HepG2 (cell line): ENCODE data around the gene SMDT1. TPM values are rescaled to one million over a fixed set of nuclear protein-coding genes. Genes with fewer than 3 reads are reported as not detected.
A peak's percentile ranks its signal among the peaks of the same experiment; 100 is the strongest.

Experiments used
- ATF4 ChIP-seq, 2 experiments: fragments of 450-650 bp in 1 of 2; sonication (generic) in 1 of 2; formaldehyde crosslinking; IDR thresholded peaks; 2 replicates each; pipeline versions ENCODE4 v1.5.0 to v1.8.0; 2020 to 2022; ENCODE audit warnings: mild to moderate bottlenecking in 1 of 2, missing genetic modification reagents in 1 of 2
- EEA1 ChIP-seq: sonication (generic); formaldehyde crosslinking; IDR thresholded peaks from 2 replicates; pipeline ENCODE4 v1.5.1; 2020; ENCODE audit warnings: mild to moderate bottlenecking, missing genetic modification reagents, borderline replicate concordance
- HNF4A ChIP-seq: sonication (generic); formaldehyde crosslinking; IDR thresholded peaks from 2 replicates; pipeline ENCODE4 v1.4.0; 2020; ENCODE audit warnings: missing genetic modification reagents
- JUN ChIP-seq: sonication (generic); formaldehyde crosslinking; IDR thresholded peaks from 2 replicates; pipeline ENCODE4 v1.4.0; 2020; ENCODE audit warnings: mild to moderate bottlenecking, missing genetic modification reagents
- KAT2B ChIP-seq: fragments of 150-350 bp; IDR thresholded peaks from 2 replicates; pipeline ENCODE4 v1.6.1; 2014; ENCODE audit warnings: low read depth, low read length, borderline replicate concordance
- KMT2A ChIP-seq: sonication (generic); formaldehyde crosslinking; IDR thresholded peaks from 2 replicates; pipeline ENCODE4 v1.4.0; 2020; ENCODE audit warnings: missing genetic modification reagents
- NKX3-1 ChIP-seq: sonication (generic); formaldehyde crosslinking; IDR thresholded peaks from 2 replicates; pipeline ENCODE4 v1.5.0; 2020; ENCODE audit warnings: missing genetic modification reagents
- NONO ChIP-seq, 2 experiments: fragments of 450-650 bp in 1 of 2; sonication (generic) in 1 of 2; formaldehyde crosslinking in 1 of 2; IDR thresholded peaks in 1 of 2; conservative IDR thresholded peaks in 1 of 2; 2 replicates each; pipeline versions ENCODE4 v1.6.1 to v1.8.0; 2017 to 2022; ENCODE audit warnings: mild to moderate bottlenecking in 1 of 2, missing genetic modification reagents in 1 of 2, moderate library complexity in 1 of 2
- NR2F1 ChIP-seq, 2 experiments: fragments of 450-650 bp in 1 of 2; formaldehyde crosslinking in 1 of 2; IDR thresholded peaks; 2 replicates each; pipeline versions ENCODE4 v1.5.0 to v1.6.1; 2016 to 2020; ENCODE audit warnings: mild to moderate bottlenecking in 1 of 2, missing compliant biosample characterization in 1 of 2, missing genetic modification reagents in 1 of 2, moderate library complexity in 1 of 2
- REPIN1 ChIP-seq: sonication (generic); formaldehyde crosslinking; IDR thresholded peaks from 2 replicates; pipeline ENCODE4 v1.8.0; 2022; ENCODE audit warnings: missing genetic modification reagents, low read depth, mild to moderate bottlenecking, borderline replicate concordance
- REXO4 ChIP-seq: sonication (generic); formaldehyde crosslinking; IDR thresholded peaks from 2 replicates; pipeline ENCODE4 v1.8.0; 2022; ENCODE audit warnings: missing genetic modification reagents, mild to moderate bottlenecking, borderline replicate concordance
- ZMYM3 ChIP-seq: sonication (generic); formaldehyde crosslinking; IDR thresholded peaks from 2 replicates; pipeline ENCODE4 v1.5.1; 2020; ENCODE audit warnings: mild to moderate bottlenecking, missing genetic modification reagents
- ZNF296 ChIP-seq: sonication (generic); formaldehyde crosslinking; conservative IDR thresholded peaks from 2 replicates; pipeline ENCODE4 v1.5.0; 2020; ENCODE audit warnings: mild to moderate bottlenecking, missing genetic modification reagents
- ZNF30 ChIP-seq: sonication (generic); formaldehyde crosslinking; IDR thresholded peaks from 2 replicates; pipeline ENCODE4 v1.5.0; 2020; ENCODE audit warnings: mild to moderate bottlenecking, missing genetic modification reagents
- ZNF326 ChIP-seq: sonication (generic); formaldehyde crosslinking; IDR thresholded peaks from 2 replicates; pipeline ENCODE4 v1.4.0; 2020; ENCODE audit warnings: missing genetic modification reagents, borderline replicate concordance
- ZNF496 ChIP-seq: sonication (generic); formaldehyde crosslinking; IDR thresholded peaks from 2 replicates; pipeline ENCODE4 v1.8.1; 2023; ENCODE audit warnings: mild to moderate bottlenecking, moderate library complexity, missing genetic modification reagents; ENCODE audit not compliant: insufficient replicate concordance
- ZNF564 ChIP-seq: sonication (generic); formaldehyde crosslinking; IDR thresholded peaks from 2 replicates; pipeline ENCODE4 v1.8.1; 2023; ENCODE audit warnings: mild to moderate bottlenecking, missing genetic modification reagents
- ZNF614 ChIP-seq: IDR thresholded peaks from 2 replicates; pipeline ENCODE4 v1.6.1; 2018; ENCODE audit warnings: missing biosample characterization, missing genetic modification reagents, inconsistent platforms, borderline replicate concordance
- ZNF644 ChIP-seq: IDR thresholded peaks from 2 replicates; pipeline ENCODE4 v1.6.1; 2016; ENCODE audit warnings: low read depth
- ZNF768 ChIP-seq: sonication (generic); formaldehyde crosslinking; IDR thresholded peaks from 2 replicates; pipeline ENCODE4 v1.4.0; 2020; ENCODE audit warnings: missing genetic modification reagents
- ZNF776 ChIP-seq: sonication (generic); formaldehyde crosslinking; IDR thresholded peaks from 2 replicates; pipeline ENCODE4 v1.4.0; 2020; ENCODE audit warnings: mild to moderate bottlenecking, missing genetic modification reagents
- polyA plus RNA-seq, 8 experiments: library from polyadenylated mRNA; depleted of rRNA in 3 of 8; stranded (reverse) in 7 of 8; unstranded in 1 of 8; fragments of >200 nt; fragmentation: Illumina TruSeq in 4 of 8; extraction: Trizol in 4 of 8; gene quantifications; 2 replicates each; pipeline versions ENCODE4 v1.2.1 to v1.2.3, GENCODE V29; 2011 to 2016; ENCODE audit warnings: low read depth in 4 of 8, missing spikeins in 1 of 8, mixed read lengths in 1 of 8; ENCODE audit not compliant: insufficient read depth in 1 of 8
- total RNA-seq, 5 experiments: library from RNA; depleted of rRNA; stranded (reverse); fragments of >200 nt; fragmentation: Illumina TruSeq; extraction: Trizol; gene quantifications; 2 replicates each; pipeline ENCODE4 v1.2.3, GENCODE V29; 2016; ENCODE audit warnings: low read depth in 1 of 5
- TF ChIP-seq, protein P1 (sequence below): sonication (generic); formaldehyde crosslinking; conservative IDR thresholded peaks from 2 replicates; pipeline ENCODE4 v1.8.1; 2023; ENCODE audit warnings: missing genetic modification reagents
- TF ChIP-seq, protein P2 (sequence below): sonication (generic); formaldehyde crosslinking; IDR thresholded peaks from 2 replicates; pipeline ENCODE4 v1.4.0; 2020; ENCODE audit warnings: missing genetic modification reagents

Gene SMDT1
- total and polyA plus RNA-seq, 2 of the 13 experiments (the other 11 are each of a cell fraction or from before 2014, with no cell fraction given), result 8.3 to 26.6 TPM

GRCh38 chr22:42069801-42070516 lies 9.5 kb upstream of the SMDT1 start (continued):
- TF ChIP-seq NR2F1 (CRISPR knock-in tag; IDR thresholded peaks at IDR 0.05) (no peak), ZNF326 (CRISPR knock-in tag) (no peak), ZNF564 (no peak), ZMYM3 (CRISPR knock-in tag) (0 out of 2 replicates have a peak, but pooled peaks have one; percentile 3), KMT2A (CRISPR knock-in tag) (no peak), NKX3-1 (no peak), ZNF768 (0 out of 2 replicates have a peak, but pooled peaks have one; percentile 5), ZNF496 (CRISPR knock-in tag) (no peak), ZNF296 (no peak), ZNF776 (CRISPR knock-in tag) (no peak), JUN (CRISPR knock-in tag) (no peak), EEA1 (CRISPR knock-in tag) (peak; percentile 11; the same call in 1 of the 2 replicates), ZNF644 (CRISPR knock-in tag) (no peak), ATF4 (CRISPR knock-in tag; IDR thresholded peaks at IDR 0.05) (no peak), REXO4 (no peak), ZNF30 (CRISPR knock-in tag) (0 out of 2 replicates have a peak, but pooled peaks have one; percentile 44), NONO (IDR thresholded peaks at IDR 0.05) (no peak), NONO (CRISPR knock-in tag; conservative IDR thresholded peaks at IDR 0.05) (no peak), REPIN1 (no peak), KAT2B (no peak), ZNF614 (CRISPR knock-in tag) (no peak), HNF4A (no peak)
- TF ChIP-seq, protein P1, sequence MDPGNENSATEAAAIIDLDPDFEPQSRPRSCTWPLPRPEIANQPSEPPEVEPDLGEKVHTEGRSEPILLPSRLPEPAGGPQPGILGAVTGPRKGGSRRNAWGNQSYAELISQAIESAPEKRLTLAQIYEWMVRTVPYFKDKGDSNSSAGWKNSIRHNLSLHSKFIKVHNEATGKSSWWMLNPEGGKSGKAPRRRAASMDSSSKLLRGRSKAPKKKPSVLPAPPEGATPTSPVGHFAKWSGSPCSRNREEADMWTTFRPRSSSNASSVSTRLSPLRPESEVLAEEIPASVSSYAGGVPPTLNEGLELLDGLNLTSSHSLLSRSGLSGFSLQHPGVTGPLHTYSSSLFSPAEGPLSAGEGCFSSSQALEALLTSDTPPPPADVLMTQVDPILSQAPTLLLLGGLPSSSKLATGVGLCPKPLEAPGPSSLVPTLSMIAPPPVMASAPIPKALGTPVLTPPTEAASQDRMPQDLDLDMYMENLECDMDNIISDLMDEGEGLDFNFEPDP (CRISPR knock-in tag), result 0 out of 2 replicates have a peak, but pooled peaks have one; percentile 79
- TF ChIP-seq, protein P2, sequence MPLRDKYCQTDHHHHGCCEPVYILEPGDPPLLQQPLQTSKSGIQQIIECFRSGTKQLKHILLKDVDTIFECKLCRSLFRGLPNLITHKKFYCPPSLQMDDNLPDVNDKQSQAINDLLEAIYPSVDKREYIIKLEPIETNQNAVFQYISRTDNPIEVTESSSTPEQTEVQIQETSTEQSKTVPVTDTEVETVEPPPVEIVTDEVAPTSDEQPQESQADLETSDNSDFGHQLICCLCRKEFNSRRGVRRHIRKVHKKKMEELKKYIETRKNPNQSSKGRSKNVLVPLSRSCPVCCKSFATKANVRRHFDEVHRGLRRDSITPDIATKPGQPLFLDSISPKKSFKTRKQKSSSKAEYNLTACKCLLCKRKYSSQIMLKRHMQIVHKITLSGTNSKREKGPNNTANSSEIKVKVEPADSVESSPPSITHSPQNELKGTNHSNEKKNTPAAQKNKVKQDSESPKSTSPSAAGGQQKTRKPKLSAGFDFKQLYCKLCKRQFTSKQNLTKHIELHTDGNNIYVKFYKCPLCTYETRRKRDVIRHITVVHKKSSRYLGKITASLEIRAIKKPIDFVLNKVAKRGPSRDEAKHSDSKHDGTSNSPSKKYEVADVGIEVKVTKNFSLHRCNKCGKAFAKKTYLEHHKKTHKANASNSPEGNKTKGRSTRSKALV (CRISPR knock-in tag), result no peak
